Measurements from ENCODE around the gene VWC2L. TPM values are rescaled to one million over a fixed set of nuclear protein-coding genes. Genes with fewer than 3 reads are reported as not detected.

VWC2L gene
- polyA plus RNA-seq, 2 of the 4 experiments (the other 2 are of a cell fraction): not detected

DNA sequence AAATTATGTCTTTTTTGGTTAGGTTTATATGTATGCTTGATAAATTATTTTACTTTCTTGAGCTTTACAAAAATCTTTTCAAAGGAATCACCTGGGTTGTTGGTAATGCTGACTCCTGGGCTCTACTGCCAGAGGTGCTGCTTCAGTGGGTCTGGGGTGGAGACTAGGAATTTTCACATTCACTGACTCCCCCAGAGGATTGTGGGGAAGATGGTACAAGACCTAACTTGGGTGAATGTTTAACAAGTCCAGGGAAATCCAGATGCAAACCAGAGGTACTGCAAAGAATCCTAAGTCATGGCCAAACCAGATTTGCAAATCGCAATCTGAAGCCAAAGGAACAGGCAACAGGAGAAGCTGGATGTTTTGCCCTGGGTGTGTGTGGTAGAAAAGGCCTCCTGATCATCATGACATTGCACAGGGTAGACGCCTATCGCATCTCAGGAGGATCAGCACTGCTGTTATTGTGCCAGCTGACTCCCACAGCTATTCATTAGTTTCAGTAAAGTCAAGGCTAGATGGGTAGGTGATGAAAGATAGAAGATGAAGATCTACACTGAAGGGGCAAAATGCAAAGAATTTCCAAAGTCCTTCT lies 213.4 kb downstream of the VWC2L start:
- TF ChIP-seq FOSB (CRISPR knock-in tag; IDR thresholded peaks at IDR 0.05) (no peak), KDM1A (IDR thresholded peaks at IDR 0.05; ENCODE audit: low read depth) (no peak), ESRRA (IDR thresholded peaks at IDR 0.05; ENCODE audit: borderline replicate concordance, low read length) (no peak), CBX8 (IDR thresholded peaks at IDR 0.05) (no peak), KDM5A (IDR thresholded peaks at IDR 0.05) (no peak)
- H3K27ac ChIP-seq: no peak overlapping the region
- FAIRE-seq (no peak), DNase-seq (ENCODE audit: low read depth in 1 of 2, low spot score in 1 of 2) (no peak), ATAC-seq (no peak)
- H3K4me2 ChIP-seq: no peak overlapping the region
- ChIA-PET CTCF (interaction anchor here (0.6 kb wide), 1 partner anchor 1289 kb away, joined by 3 read pairs; no protein-coding TSS in a partner anchor), POLR2A (interaction anchor here (0.6 kb wide), 1 partner anchor 20 kb away, joined by 5 read pairs; no protein-coding TSS in a partner anchor)
- no peaks in the 10 kb centered on the region for H3K9me3 ChIP-seq
- H3K4me3 ChIP-seq: no peak overlapping the region
- 52% methylated on average over 3 of the region's 3 CpGs for WGBS (ENCODE audit: missing lambda C conversion rate)
- H3K4me1 ChIP-seq: no peaks in the 10 kb centered on the region

DNA sequence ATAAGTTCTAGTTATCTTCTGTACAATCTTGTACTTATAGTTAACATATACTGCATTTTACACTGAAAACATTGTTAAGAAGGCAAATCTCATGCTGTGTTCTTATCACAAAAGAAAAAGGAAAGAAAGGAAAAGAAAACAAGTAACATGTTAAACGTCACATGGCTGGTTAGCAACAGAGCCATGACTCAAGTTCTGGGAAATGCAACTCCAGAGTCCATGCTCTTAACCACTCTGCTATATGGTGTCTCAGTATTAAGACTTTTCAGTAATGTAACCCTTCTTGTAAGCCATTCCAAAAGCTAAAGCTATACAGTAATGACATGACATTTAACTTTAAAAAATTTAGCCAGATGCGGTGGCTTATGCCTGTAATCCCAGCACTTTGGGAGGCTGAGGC lies 217.2 kb downstream of the VWC2L start:
- WGBS (ENCODE audit: missing lambda C conversion rate): 63% methylated on average over 2 of the region's 2 CpGs
- H3K9me3 ChIP-seq: no peaks in the 10 kb centered on the region
- no peak overlapping the region for H3K27ac ChIP-seq
- no peak overlapping the region for H3K4me2 ChIP-seq
- ATAC-seq (no peak), FAIRE-seq (no peak), DNase-seq (ENCODE audit: low read depth in 1 of 2, low spot score in 1 of 2) (no peak)
- no peak overlapping the region for H3K4me3 ChIP-seq
- ChIA-PET POLR2A (no interaction called here), CTCF (no interaction called here)
- TF ChIP-seq EHF (CRISPR knock-in tag; IDR thresholded peaks at IDR 0.05) (no peak), JUNB (IDR thresholded peaks at IDR 0.05) (no peak), HDAC2 (IDR thresholded peaks at IDR 0.05) (no peak), HOXB5 (CRISPR knock-in tag; IDR thresholded peaks at IDR 0.05) (no peak), TFCP2L1 (CRISPR knock-in tag; IDR thresholded peaks at IDR 0.05) (no peak), RFX5 (IDR thresholded peaks at IDR 0.05) (no peak), FOXS1 (CRISPR knock-in tag; IDR thresholded peaks at IDR 0.05) (no peak), HEYL (CRISPR knock-in tag; IDR thresholded peaks at IDR 0.05) (no peak), KDM5A (IDR thresholded peaks at IDR 0.05) (no peak), GATA3 (IDR thresholded peaks at IDR 0.05; ENCODE audit: borderline replicate concordance) (no peak), CHD4 (IDR thresholded peaks at IDR 0.05; ENCODE audit: borderline replicate concordance) (no peak), BHLHE40 (IDR thresholded peaks at IDR 0.05; ENCODE audit: low read depth, low read length) (no peak), RNF2 (IDR thresholded peaks at IDR 0.05; ENCODE audit: borderline replicate concordance, low read depth) (no peak), RCOR1 (IDR thresholded peaks at IDR 0.05; ENCODE audit: low read depth, low read length) (no peak), RARB (CRISPR knock-in tag; IDR thresholded peaks at IDR 0.05) (no peak), HOXA7 (CRISPR knock-in tag; IDR thresholded peaks at IDR 0.05) (no peak), NPAS2 (CRISPR knock-in tag; IDR thresholded peaks at IDR 0.05; ENCODE audit: borderline replicate concordance) (no peak)
- TF ChIP-seq, protein P1, sequence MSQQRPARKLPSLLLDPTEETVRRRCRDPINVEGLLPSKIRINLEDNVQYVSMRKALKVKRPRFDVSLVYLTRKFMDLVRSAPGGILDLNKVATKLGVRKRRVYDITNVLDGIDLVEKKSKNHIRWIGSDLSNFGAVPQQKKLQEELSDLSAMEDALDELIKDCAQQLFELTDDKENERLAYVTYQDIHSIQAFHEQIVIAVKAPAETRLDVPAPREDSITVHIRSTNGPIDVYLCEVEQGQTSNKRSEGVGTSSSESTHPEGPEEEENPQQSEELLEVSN (IDR thresholded peaks at IDR 0.05; ENCODE audit: borderline replicate concordance, low read depth): no peak
- TF ChIP-seq, protein P2, sequence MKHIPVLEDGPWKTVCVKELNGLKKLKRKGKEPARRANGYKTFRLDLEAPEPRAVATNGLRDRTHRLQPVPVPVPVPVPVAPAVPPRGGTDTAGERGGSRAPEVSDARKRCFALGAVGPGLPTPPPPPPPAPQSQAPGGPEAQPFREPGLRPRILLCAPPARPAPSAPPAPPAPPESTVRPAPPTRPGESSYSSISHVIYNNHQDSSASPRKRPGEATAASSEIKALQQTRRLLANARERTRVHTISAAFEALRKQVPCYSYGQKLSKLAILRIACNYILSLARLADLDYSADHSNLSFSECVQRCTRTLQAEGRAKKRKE (CRISPR knock-in tag; IDR thresholded peaks at IDR 0.05; ENCODE audit: low read depth): no peak
- TF ChIP-seq, protein P3, sequence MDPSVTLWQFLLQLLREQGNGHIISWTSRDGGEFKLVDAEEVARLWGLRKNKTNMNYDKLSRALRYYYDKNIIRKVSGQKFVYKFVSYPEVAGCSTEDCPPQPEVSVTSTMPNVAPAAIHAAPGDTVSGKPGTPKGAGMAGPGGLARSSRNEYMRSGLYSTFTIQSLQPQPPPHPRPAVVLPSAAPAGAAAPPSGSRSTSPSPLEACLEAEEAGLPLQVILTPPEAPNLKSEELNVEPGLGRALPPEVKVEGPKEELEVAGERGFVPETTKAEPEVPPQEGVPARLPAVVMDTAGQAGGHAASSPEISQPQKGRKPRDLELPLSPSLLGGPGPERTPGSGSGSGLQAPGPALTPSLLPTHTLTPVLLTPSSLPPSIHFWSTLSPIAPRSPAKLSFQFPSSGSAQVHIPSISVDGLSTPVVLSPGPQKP (IDR thresholded peaks at IDR 0.05; ENCODE audit: low read depth, low read length): no peak
- H3K4me1 ChIP-seq: no peaks in the 10 kb centered on the region
